Stimulated activated CD4-positive, alpha-beta T cell treated with anti-CD3 and anti-CD28 coated beads, Interleukin-4, amount 100 ng/mL, for 1 hour (primary cell): ENCODE results near the gene CLTB.

Source experiments
- DNase-seq: peaks from one replicate; pipeline ENCODE4 v3.0.0-alpha.2; 2020

CLTB gene

DNA sequence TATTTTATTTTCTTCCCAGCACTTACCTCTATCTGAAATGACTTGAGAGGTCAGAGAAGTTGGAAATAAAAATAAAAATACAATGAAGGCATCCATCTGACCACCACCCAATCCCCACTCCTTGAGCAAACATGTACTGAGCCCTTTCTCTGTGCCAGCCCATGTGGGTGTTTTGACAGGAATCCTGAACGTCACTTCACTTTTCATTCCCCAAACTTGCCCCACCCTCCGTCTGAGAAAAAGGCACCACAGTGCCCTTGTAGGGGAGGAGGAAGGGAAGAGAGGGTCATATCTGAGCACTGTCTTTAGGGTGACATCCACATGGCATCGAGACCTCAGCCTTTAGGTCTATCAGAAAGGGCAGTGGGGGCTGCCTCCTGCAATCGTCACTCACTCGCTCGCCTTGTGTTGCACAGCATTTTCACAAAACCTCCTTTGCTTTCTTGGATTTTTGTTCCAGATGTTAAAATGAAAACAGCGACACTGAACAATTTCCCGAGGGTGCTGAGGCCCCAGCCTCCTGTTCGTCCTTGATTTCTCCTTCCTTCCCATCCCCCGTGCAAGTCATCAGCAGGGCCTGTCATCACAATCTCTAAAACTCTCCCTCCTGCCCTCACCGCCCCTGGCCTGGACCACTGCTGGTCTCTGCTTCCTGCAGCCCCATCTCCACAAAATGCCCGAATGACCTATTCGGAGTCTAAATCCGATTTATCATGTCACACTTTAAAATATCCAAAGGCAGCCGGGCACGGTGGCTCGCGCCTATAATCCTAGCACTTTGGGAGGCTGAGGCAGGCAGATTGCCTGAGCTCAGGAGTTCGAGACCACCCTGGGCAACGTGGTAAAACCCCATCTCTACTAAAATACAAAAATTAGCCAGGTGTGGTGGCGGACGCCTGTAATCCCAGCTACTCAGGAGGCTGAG lies 14.8 kb downstream of the CLTB start:
- DNase-seq = no peak

GRCh38 chr5:176400382-176401156 lies 15.8 kb downstream of the CLTB start:
- no peak for DNase-seq

- no peak for DNase-seq
Observed at GRCh38 chr5:176397736-176398420, 18.5 kb downstream of the CLTB start.

DNA sequence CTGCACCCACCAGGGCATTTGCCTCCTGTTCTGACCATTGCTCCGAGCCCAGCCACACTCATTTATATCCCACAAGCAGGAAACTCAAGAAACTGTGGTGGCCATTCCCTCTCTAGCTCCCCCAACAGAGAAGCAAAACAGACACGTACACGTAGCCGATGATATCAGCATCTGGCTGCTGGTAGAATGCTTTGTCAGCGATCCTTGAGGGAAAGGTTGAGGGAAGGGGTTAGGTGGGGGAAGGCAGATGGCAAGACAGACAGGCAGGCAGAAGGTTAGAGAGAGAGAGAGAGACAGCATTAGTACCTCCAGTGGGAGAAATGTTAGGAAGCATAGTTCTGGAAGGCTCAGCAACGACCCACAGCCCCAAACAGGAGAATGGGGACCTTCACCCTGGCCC lies 20.0 kb downstream of the CLTB start:
- no peak for DNase-seq

DNA sequence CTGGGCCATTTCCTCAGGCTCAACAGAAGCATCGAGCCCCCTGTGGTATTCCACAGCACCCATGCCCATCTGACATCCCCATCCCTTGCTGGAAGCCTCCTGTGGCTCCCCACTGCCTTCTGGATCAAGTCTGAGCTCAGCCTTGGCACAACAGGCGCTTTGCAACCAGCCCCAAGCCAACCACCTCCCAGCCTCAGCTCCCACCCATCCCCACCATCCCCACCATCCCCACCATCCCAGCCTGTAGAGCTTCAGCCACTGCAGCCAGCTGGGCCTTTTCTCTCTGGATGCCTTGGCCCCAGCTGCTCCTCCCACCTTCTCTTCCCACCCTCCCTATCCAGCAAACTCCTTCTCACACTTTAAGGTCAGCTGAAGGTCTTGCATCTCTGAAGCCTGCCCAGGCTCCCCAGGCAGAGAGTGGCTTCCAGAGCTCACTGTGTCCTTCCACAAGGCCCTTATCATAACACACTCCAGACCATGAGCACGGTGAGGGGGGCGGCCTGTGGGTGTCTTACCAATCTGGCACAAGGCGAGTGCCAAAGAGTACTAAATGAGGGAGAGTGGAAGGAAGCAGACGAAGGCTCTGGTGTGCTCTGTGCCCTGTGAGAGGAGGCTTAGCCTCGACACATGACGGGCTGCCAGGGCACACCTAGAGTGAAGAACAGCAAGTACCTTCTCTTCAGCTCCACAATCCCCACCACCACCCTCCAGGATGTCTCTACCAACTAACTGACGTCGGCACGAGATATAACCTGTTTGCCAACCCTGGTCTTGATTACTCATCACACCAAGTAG lies 21.3 kb downstream of the CLTB start:
- DNase-seq = no peak

DNA sequence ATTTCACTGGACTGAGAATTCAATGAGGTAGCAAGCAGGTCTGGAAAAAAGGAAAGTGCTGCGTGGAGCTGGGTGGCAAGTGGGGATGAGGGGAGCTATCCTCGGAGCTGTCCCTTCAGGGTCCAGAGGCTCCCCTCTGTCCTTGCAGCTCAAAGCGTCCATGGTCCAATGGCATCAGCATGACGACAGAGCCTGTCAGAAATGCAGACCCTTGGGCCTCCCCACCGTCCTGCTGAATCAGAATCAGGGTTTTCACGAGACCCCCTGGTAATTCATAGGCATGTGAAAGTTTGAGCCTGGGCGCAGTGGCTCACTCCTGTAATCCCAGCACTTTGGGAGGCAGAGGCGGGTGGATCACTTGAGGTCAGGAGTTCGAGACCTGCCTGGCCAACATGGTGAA lies 22.2 kb downstream of the CLTB start:
- DNase-seq = no peak

GRCh38 chr5:176392526-176392925 lies 23.8 kb downstream of the CLTB start:
- no peak for DNase-seq

DNA sequence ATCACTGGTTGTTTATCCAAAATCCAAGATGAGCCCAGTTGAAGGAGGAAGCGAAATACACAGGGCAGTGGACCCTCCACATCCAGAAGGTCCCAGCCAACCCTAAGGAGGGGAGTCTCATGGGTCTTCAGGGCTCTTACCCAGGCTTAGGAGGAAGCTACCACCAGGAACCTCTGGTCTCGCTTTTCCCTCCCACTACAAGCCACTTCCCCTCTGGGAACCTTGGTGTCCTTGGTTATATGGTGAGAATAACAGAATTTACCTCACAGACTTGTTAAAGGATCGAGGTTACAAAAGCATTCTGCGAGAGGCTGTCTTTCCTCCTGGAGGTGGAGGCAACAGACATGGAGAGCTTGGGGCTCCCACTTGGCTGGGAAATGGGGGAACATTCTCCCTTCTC lies 24.3 kb downstream of the CLTB start:
- DNase-seq = no peak

GRCh38 chr5:176391479-176391878 lies 24.9 kb downstream of the CLTB start:
- no peak for DNase-seq

DNA sequence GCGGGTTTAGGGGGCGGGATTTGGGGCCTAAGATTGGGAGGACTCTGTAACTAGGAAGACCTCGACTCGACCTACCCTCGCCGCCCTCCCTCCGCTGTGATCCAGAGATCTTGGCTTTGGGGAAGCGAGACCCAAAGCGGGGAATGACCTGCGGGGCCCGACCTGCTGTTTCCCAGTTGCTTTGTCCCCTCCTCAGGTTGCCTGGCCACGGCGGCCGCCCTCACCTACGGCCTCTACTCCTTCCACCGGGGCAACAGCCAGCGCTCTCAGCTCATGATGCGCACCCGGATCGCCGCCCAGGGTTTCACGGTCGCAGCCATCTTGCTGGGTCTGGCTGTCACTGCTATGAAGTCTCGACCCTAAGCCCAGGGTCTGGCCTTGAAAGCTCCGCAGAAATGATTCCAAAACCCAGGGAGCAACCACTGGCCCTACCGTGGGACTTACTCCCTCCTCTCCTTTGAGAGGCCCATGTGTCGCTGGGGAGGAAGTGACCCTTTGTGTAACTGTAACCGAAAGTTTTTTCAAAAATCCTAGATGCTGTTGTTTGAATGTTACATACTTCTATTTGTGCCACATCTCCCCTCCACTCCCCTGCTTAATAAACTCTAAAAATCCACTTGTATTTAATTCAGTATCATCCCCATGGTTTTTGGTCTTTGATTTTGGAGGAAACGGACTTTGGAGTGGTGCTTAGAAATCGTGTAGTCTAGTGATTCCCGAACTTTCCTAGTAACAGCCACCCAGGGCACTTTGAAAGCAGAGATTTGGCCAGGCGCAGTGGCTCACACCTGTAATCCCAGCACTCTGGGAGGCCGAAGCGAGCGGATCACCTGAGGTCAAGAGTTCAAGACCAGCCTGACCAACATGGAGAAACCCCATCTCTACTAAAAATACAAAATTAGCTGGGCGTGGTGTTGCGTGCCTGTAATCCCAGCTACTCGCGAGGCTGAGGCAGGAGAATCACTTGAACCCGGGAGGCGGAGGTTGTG lies 26.9 kb downstream of the CLTB start:
- DNase-seq = no peak

GRCh38 chr5:176388444-176389134 lies 27.8 kb downstream of the CLTB start, which contains the start of the genes HIGD2A and NOP16:
Gene HIGD2A, plus strand, starts transcription at chr5:176388751. Its CDS starts 69 bp downstream, at chr5:176388820.
Gene NOP16, minus strand, starts transcription at chr5:176388598. Its CDS starts 59 bp downstream, at chr5:176388539.
- DNase-seq = peak; percentile 99

DNA sequence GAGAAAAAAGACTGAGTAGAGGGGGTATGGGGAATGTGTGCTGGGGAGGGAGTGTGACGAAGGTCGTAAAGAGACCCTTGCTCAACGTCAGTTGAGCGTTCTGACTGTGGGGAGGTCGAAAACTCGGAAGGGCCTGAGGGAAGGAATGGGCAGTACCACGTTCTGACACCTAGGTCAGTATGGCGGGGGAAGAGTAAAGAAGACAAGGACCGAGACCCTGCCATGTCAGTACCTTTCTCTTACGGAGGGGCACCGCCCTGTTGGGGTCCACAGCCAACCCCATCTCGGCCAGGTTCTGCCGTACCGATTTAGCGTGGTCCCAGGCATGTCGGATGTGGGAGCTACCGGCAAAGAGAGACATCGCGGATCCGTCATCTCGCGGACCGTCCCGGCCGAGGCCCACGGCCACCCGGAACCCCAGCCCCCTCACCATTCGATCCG lies 28.3 kb downstream of the CLTB start:
- no peak for DNase-seq

GRCh38 chr5:176387384-176387925 lies 28.9 kb downstream of the CLTB start:
- DNase-seq = no peak

DNA sequence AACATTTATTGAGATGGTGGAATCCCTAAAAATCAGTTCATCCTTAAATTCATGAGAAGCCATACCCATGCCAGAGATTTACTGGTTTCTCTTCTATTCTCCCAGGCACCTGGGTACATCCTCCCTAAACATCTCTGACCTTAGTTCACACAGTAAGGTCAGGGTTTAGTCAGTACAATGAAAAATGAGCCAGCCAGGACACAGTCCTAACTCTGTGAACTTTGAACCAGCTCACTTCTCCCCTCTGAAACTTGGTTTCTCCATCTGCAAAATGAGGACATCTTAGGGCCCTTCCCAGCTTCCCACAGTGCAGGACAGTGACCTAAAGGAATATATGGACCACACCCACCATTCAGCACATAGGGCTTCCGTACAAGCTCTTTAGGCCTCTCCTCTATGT lies 29.8 kb downstream of the CLTB start:
- no peak for DNase-seq

DNA sequence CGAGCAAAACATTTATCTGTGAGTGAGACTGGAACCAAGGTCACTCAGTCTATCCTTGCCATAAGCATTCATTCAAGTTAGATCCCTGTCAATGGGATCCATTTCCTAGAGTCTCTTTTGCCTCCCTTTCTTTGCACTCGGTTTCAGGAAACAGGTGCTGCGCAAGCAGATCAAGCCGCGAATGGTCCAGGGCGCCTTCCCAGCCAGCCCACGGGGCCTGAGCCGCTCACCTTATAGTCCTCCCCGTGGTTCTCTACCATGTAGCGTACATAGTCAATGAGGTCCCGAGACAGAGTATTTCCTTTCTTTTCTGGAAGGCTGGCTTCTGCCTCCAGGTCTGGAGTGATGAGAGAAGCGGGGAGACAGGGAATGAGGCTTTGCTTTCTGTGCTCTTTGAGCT lies 31.3 kb downstream of the CLTB start:
- no peak for DNase-seq

GRCh38 chr5:176384366-176384930 lies 31.9 kb downstream of the CLTB start:
- no peak for DNase-seq

DNA sequence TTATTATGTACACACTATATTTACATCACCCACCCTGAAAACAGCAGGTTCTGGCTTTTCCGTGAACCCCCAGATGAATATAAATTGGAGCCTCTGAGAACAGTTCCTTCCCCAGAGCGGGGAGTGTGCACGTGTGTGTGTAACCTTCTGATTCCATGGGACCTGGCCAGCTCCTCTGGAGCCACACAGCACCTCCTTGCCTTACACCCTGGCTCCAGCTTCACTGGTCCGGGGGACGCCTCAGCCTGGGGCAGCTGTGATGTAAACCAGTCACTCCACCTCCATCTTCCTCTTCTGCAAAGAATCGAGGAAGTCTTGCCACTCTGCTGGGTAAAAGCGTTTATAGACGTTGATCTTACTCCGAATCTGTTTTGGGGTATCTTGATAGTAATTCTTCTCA lies 32.4 kb downstream of the CLTB start:
- DNase-seq = no peak

GRCh38 chr5:176383248-176383905 lies 33.0 kb downstream of the CLTB start:
- DNase-seq = no peak

- no peak for DNase-seq
Observed at GRCh38 chr5:176382721-176383120, 33.6 kb downstream of the CLTB start.
